ENCODE results near the gene SPSB4.
A peak's percentile ranks its signal among the peaks of the same experiment; 100 is the strongest.

SPSB4 gene

DNA sequence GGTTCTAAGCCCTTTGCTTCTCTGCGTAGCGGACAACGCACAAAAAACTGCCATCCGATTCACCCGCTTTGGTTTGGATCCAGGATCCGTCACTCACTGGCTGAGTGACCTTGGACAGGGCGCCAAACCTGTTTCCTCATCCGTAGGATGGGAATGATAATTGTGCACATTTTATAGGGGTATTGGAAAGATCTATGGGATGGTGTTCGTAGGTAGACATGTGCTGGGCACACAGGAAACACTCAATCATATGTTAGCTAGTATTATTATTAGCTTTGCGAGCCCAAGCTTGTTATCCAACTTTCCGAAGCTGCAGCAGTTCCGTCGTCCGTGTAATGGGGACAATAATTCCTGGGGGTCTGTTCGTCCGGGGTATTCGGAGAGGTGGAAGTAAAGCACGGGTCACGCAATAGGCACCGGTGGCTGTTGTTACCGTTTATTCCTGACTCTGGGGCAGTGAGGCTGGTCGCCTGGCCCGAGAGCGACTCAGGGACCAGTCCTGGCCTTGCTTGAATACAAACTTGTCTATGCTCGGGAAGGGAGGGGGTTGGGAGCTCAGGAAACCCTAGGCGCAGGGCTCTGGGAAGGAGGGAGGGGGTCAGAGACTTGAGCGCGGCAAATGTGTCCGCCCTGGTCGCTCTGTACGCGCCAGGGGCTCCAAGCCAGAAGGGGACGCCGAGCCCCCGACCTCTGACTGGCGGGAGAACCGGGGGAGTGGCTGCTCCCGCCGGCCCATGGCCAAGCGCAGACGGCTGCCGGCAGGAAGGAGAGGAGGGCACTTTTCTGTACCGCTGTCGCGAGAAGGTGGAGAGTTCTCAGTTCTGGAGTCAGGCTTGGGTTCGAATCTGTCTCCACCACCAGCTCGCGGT lies 1.3 kb downstream of the SPSB4 start:
- peak overlapping the region; percentile 48 for H3K4me3 ChIP-seq (ENCODE audit: low read depth, low read length)
- no peak for DNase-seq (ENCODE audit: low read depth)

DNA sequence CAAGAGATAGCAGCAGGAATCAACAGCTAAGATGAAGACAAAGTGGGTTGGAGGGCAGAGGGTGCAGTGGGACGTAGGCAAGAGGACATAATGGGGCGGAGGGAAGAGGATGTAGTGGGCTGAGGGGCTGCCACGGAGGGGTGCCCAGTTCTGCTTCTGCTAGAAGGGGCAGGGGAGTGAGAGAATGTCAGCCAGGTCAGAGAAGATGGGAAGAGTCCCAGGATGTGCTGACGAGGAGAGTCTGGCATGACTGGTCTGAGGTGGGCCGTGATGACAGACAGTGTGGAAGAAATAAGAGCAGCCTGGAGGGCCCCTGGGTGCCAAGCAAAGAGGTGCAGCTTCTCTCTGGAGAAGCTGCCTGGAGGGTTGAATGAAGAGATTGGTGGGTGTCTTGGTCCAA lies 4.0 kb downstream of the SPSB4 start:
- no peak overlapping the region for H3K4me3 ChIP-seq (ENCODE audit: low read depth, low read length)
- no peak for DNase-seq (ENCODE audit: low read depth)

DNA sequence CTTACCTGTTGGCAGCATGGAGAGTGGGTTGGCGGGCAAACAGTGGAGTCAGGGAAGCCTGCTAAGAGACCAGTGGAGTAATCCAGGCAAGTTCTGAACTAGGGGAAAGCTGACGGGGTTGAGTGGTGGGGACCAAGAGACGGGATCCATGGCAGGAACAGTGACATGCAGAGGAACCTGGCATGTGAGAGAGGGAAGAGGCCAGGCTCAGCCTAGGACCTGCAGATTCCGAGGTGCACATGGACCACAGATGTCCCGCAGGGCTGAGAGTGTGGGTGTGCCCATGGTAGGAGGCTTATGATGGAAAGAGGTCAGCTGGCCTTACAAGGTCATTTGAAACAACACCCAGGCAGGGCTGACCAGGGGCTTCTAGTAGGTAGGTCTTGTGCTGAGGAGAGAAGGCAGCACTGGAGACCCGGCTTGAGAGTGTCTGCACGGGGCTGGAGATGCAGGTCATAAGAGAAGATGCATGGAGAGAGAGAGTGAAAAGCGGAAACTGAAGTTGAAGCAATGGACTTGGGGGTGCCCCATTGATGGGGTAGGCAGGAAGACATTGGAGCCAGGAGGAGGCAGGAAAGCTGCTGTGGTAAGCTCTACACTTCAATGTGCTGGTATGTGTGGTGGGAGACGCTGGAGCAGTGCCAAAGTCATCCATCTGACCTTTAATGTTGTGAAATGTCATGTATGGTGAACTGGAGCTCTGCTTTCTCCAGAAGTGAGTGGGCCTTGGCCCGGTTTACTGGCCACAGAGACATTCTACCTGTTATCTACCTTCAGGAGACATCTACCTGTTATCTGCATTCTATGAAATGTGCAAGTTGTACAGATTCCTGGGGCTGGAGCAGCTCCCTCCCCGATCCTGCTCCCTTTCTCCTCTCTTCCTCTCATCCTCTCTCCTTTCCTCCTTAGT lies 4.6 kb downstream of the SPSB4 start:
- H3K4me3 ChIP-seq (ENCODE audit: low read depth, low read length): no peak overlapping the region
- no peak for DNase-seq (ENCODE audit: low read depth)

DNA sequence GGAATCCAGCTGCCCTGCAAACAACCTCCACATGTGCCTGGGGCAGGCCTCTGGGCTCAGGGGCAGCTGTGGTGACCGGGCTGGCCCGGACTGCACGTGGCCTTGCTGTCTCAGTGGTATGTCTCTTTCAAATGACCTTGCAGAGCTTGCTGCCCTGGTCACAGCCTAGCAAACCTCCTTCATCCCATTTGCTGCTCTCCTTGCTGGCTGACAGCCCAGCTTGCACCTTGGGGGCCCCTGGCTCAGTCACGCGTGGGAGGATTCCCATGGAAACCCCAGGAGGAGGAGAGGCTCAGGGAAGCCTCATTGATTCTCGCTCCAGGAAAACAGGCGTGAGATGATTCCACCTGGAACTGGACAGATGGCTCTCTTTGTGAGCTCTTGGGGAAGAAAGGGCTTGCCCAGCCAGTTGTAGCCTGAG lies 5.6 kb downstream of the SPSB4 start:
- no peak overlapping the region for H3K4me3 ChIP-seq (ENCODE audit: low read depth, low read length)
- no peak for DNase-seq (ENCODE audit: low read depth)

DNA sequence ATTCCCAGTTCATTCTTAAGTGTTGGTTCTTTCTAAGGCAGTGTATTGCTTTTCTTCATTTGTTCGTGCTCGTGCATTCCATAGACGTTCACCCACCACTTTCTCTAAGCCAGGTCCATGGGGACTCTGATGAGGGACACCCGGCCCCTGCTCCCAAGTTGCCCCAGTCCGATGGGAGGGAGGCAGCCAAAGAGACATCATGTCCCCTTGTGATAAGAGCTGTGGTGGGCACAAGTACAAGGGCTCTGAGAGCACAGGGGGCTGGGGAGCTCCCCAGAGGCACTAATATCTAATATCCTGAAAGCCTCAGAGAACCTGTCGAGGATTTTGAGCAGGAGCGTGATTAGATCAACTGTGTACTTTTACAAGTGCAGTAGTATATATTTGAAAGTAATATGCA lies 6.3 kb downstream of the SPSB4 start:
- no peak overlapping the region for H3K4me3 ChIP-seq (ENCODE audit: low read depth, low read length)

DNA sequence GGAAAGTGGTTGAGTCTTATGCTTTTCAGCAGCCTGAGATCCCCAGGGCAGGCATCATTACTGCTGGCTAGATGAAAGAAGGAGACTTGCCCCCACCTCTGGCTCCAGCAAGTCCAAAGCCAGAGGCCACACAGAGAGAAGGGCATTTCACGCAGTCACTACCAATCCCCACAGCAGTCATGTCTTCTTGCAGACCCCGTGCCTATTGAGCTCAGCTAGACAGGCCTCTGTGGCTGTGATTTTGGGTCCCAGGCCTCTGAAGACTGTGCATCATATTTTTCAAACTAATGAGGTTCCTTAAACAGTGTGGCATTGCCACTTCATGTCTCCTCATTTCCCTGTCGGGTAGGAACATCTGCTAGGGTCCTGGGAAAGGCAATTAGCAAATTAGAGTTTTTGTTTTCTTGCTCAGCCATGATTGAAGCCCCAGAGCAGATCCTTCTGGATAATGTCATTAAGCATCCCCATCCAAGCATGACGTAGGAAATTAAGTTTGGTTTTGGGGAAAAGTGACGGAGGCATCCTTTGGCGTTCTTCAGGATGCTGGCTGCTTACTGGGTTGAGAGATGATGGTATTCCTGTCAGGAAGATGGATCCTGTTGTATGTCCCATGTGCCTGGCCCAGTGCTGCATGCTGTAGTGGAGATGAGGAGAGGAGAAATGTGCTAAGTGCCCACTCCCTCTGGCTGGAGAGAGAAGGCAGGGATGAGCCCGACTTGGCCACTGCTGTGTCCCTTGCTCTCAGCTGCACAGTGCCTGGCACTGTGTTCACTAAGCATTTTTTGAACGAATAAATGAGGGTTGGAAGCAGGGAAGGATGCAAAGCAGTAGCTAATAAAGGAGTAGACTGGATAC lies 7.0 kb downstream of the SPSB4 start:
- no peak overlapping the region for H3K4me3 ChIP-seq (ENCODE audit: low read depth, low read length)
- DNase-seq (ENCODE audit: low read depth): no peak

More for the DNA sequence above, 6.3 kb downstream of the SPSB4 start:
- DNase-seq (ENCODE audit: low read depth): no peak

DNA sequence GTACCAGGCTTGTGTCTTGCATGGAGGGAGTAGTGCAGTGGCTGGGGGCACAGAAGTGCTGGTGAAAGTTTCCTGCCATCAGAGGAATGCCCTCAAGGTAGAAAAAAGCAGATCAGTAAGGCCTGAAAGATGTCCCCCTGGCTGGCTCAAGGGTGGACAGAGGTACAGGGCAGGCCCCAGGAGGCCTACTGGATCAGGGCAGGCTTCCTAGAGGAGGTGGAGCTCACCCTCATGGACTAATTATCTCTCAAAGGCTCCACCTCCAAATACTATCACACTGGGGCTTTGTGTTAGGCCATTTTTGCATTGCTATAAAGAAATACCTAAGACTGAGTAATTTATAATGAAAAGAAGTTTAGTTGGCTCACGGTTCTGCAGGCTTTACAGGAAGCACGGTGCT lies 7.8 kb downstream of the SPSB4 start:
- H3K4me3 ChIP-seq (ENCODE audit: low read depth, low read length): no peak overlapping the region
- no peak for DNase-seq (ENCODE audit: low read depth)

DNA sequence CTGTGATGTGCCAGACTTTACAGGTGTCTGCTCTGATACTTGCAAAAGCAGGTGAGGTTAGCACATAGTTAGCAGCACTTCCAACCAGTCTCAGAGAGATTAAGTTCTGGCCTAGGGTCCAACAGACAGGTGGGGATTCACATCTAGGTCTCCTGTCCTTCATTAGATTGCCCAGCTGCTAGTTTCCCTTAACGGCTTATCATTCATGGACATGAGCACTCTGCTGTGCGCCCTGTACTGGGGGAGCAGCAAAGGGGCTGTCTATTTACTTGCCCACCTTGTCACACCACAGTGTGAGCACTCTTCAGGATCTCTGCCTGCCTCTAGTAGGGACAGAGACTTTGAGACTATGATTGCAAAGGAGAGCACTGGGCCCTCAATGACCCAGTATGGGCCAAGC lies 8.7 kb downstream of the SPSB4 start:
- DNase-seq (ENCODE audit: low read depth): no peak

DNA sequence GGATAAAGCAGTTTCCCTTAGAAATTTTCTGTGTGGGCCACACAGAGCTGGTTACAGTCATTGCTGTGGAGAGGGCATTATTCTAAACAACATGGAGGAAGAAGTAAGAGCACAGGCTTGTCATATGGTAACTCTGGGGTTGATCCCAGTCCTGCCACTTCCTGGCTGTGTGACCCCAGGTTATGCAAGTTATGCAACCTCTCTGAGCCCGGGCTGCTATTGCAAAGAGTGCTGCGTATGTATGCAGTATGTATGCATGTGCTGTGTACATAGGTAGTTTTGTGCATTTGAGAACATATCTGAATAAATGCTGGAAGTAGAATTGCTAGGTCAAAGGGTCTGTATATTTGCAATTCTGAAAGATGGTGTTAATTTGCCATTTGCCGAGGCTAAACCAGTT lies 9.2 kb downstream of the SPSB4 start:
- no peak for DNase-seq (ENCODE audit: low read depth)
- no peak overlapping the region for H3K4me3 ChIP-seq (ENCODE audit: low read depth, low read length)

More for the DNA sequence above, 8.7 kb downstream of the SPSB4 start:
- H3K4me3 ChIP-seq (ENCODE audit: low read depth, low read length): no peak overlapping the region

DNA sequence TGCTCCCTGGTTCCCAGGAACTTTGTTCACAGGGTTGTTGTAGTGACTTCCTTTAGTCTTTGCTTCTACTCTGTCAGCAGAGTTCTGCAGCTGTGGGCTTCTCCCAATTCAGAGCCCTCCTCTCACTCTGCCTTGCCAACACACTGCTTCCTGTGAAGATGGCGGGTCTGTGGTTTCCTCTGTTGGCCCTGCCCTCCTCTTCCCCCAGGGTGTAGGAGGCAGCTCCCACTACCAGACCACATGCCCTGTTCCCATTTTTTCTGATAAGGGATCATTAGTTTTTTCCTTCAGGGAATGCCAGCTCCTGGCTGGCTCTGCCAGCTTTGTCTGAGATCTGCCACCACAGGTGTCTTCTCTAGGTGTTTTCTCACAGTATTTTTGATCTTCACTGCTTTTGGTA lies 12.7 kb downstream of the SPSB4 start:
- no peak overlapping the region for H3K4me3 ChIP-seq (ENCODE audit: low read depth, low read length)
- no peak for DNase-seq (ENCODE audit: low read depth)

DNA sequence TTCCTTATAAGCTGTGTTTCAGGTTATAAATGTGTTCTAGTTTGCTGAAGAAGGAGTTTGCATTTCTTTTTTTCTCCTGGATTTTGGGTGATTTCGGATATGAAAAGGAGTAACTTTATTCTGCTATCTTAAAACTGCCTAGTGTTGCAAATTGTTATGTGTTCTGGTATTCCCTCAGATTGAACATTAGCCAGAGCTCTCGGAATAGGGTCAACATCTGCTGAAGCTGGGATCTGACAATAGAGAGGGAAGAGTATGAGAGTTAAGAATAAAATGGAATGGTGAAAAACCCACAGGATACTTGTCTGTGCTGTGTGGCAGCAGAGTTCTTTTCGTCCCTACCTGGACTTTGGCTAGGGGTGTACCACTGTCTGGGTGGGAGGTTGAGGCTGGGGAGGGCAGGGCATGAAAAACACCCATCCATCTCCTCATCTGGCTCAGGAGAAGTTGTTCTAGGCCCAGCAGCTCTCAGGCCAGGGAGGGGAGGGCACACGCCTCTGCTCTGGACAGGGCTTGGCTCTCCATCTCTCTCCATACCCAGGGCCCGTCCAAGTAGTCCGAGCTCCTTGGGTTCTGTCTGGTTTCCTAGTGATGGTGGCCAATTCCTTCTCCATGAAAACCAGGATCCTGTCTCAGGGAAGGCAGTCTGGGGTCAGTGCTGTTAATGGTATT lies 13.2 kb downstream of the SPSB4 start:
- no peak overlapping the region for H3K4me3 ChIP-seq (ENCODE audit: low read depth, low read length)
- no peak for DNase-seq (ENCODE audit: low read depth)

DNA sequence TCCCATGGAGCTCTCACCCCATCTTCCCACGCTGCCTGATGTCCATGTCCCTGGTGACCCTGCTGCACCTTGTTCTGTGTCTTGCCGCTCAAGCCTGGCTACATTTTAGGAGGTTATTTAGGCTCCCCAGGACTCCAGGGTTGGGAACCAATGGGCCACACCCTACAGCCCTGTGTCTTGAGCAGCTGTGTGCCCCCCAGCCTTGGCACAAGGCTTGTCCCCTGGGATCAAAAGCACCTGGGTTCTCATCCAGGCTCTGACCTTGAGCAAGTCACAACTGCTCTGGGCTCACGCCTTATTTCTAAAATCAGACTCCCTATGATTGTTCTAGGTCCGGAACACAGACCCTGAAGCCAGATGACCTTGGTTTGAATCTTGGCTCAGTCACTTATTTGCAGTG lies 14.1 kb downstream of the SPSB4 start:
- no peak overlapping the region for H3K4me3 ChIP-seq (ENCODE audit: low read depth, low read length)
- DNase-seq (ENCODE audit: low read depth): no peak

DNA sequence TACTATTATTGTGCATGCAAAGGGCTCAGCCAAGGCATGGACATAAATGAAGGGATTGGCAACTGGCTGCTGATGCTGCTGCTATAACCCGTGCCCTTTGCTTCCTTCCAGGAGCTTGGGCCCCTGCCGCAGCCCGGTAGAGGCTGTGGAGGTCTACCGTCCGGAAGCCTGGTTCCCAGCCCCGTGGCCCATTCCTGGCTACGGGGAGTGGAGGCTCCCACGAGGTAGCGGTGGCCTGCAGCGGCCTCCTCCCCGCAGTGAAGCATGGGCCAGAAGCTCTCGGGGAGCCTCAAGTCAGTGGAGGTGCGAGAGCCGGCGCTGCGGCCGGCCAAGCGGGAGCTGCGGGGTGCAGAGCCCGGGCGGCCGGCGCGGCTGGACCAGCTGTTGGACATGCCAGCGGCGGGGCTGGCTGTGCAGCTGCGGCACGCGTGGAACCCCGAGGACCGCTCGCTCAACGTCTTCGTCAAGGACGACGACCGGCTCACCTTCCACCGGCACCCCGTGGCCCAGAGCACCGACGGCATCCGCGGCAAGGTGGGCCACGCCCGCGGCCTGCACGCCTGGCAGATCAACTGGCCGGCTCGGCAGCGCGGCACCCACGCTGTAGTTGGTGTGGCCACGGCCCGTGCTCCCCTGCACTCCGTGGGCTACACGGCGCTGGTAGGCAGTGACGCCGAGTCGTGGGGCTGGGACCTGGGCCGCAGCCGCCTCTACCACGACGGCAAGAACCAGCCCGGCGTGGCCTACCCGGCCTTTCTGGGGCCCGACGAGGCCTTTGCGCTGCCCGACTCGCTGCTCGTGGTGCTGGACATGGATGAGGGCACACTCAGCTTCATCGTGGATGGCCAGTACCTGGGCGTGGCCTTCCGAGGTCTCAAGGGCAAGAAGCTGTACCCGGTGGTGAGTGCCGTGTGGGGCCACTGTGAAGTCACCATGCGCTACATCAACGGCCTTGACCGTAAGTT lies 15.0 kb downstream of the SPSB4 start:
- H3K4me3 ChIP-seq (ENCODE audit: low read depth, low read length): no peak overlapping the region
- no peak for DNase-seq (ENCODE audit: low read depth)

DNA sequence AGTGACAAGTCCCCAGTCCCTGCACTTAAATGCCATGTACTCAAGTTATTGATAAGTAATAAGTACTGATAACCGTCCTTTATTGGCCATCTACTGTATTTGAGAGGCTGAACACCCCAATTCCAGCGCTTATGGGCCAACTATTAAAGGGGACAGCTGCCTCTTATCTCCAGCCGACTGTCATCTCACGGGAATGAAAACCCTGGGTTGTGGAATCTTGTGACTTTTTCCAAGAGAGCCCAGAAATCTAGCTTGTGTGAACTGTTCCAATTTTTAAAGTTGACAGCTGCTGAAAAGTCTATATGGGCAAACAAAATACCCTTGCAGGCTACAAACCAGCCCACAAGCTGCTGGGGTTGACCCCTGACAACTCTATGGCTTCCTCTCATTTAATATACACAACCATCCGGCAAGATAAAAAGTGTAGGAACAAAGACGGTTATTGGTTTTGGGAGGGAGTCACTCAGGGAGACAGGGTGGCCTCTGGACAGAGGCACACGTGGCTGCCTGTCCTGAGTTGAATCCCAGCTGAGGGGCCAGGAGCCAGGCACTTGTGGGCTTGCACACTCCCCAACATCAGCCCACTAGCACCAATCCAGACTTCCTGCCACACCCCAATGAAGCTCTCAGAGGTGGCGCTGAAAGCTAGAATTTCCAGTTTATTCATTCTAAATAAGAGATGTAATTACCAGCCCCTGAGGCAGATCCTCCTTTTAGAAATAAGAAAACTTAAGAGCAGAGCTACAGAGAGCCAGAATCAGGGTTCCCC lies 16.2 kb downstream of the SPSB4 start:
- DNase-seq (ENCODE audit: low read depth): no peak
- H3K4me3 ChIP-seq (ENCODE audit: low read depth, low read length): no peak overlapping the region

DNA sequence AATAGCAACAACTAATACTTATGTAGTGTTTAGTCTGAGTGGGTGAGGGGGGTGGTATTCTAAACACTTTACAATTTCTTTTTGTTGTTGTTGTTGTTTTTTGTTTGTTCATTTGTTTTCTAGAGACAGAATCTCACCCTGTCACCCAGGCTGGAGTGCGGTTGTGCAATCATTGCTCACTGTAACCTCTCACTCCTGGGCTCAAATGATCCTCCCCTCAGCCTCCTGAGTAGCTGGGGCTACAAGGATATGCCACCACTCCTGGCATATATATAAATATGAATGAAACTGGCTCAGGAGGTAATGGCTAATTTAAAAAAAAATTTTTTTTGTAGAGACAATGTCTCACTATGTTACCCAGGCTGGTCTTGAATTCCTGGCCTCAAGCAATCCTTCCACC lies 19.1 kb downstream of the SPSB4 start:
- no peak overlapping the region for H3K4me3 ChIP-seq (ENCODE audit: low read depth, low read length)

DNA sequence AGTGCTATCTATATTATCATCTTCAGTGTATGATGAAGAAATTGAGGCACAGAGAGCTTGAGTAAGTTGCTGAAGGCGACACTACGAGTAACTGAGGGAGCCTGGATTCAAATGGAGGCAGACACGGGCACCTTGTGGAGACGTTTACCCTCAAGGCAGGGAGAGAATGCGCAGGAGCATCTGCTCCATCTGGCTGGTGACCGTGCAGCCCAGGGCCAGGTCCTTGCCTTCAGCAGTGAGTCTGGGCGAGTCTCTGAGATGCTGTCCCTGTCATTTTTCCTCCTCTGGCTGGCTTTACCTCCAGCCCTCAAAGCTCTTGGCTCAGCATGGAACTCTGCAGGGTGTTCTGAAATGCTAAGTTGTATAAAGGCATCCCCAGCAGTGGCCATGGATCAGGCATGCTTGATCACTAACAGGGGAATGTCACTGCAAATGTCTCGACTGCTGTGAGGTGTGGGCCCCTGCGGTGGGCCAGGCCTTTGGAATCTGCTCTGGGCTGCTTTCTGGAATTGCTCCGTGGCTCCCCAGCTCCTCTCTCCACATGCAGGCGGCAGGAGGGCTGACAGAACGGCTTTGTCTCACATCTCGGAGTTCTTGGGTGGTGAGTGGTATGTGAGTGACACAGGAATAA lies 19.7 kb downstream of the SPSB4 start:
- DNase-seq (ENCODE audit: low read depth): no peak

More for the DNA sequence above, 19.1 kb downstream of the SPSB4 start:
- no peak for DNase-seq (ENCODE audit: low read depth)

More for the DNA sequence above, 19.7 kb downstream of the SPSB4 start:
- no peak overlapping the region for H3K4me3 ChIP-seq (ENCODE audit: low read depth, low read length)
